ENCODE measurements around the gene SRGAP3.

DNA sequence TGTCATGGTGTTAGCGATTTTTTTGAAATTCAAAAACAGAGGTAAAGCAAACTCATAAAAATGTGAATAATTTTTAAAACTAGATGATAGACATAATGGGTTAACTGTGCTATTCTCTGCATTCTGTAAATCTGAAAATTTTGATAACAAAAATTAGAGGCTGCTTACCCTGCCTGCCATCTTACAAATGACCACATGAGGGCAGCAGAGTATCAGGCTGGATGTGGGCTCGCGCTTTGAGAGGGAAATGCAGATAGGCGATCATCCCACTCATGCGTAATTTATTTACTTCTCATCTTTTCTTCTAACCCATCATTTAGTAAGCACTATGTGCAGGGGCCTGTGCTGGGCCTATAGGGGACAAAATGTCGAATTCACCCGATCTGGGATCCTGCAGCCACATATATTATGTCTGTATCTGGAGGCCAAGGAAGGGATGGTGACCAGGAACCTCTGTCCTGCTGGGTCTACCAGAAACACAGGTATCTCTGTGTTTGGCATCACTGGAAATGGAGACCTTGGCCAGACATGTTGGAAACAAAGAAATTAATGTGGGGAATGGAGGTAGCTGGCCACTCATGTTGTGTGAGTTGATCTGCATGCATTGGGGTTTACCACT, 278.4 kb downstream of the SRGAP3 start:
- TF ChIP-seq, protein P1, sequence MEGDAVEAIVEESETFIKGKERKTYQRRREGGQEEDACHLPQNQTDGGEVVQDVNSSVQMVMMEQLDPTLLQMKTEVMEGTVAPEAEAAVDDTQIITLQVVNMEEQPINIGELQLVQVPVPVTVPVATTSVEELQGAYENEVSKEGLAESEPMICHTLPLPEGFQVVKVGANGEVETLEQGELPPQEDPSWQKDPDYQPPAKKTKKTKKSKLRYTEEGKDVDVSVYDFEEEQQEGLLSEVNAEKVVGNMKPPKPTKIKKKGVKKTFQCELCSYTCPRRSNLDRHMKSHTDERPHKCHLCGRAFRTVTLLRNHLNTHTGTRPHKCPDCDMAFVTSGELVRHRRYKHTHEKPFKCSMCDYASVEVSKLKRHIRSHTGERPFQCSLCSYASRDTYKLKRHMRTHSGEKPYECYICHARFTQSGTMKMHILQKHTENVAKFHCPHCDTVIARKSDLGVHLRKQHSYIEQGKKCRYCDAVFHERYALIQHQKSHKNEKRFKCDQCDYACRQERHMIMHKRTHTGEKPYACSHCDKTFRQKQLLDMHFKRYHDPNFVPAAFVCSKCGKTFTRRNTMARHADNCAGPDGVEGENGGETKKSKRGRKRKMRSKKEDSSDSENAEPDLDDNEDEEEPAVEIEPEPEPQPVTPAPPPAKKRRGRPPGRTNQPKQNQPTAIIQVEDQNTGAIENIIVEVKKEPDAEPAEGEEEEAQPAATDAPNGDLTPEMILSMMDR (IDR thresholded peaks at IDR 0.05) = peak; percentile 94 to 98 (median 96)
- TF ChIP-seq EP300 (IDR thresholded peaks at IDR 0.05) = no peak
- TF ChIP-seq POLR2A (IDR thresholded peaks at IDR 0.05) = no peak
- TF ChIP-seq POLR2AphosphoS5 (IDR thresholded peaks at IDR 0.05) = no peak

Data from gastroesophageal sphincter (tissue), 3 donors.